ENCODE measurements around the gene RBFA.

RBFA gene

GRCh38 chr18:80034068-80034851 is at the start of gene RBFA:
Gene RBFA, plus strand, starts transcription at chr18:80034434. Its CDS starts 62 bp downstream, at chr18:80034496.
- Histone ChIP-seq H3K36me3 (ENCODE audit: control insufficient read depth, insufficient read depth, low read length) (no peaks in the 10 kb centered on the region), H3K27ac (peak within 1 kb of the TSS; percentile 74), H2AFZ (peak within 1 kb of the TSS; percentile 97), H3K27me3 (ENCODE audit: control insufficient read depth, insufficient read depth, low read length) (no peaks in the 10 kb centered on the region), H3K9ac (peak within 1 kb of the TSS; percentile 29), H3K4me1 (peaks cover 3% of the 10 kb centered on the region), H3K79me2 (peaks cover 2% of the 10 kb centered on the region), H3K4me2 (ENCODE audit: low read length) (peak within 1 kb of the TSS; percentile 90), H3K4me3 (ENCODE audit: low read depth, low read length) (peak within 1 kb of the TSS; percentile 85), H3K9me3 (ENCODE audit: control insufficient read depth, low read length) (no peaks in the 10 kb centered on the region)
- peak; percentile 62 for TF ChIP-seq CTCF (IDR thresholded peaks at IDR 0.05)

- Histone ChIP-seq H3K27me3 (ENCODE audit: control insufficient read depth, insufficient read depth, low read length) (no peaks in the 10 kb centered on the region), H3K4me1 (peaks cover 3% of the 10 kb centered on the region), H3K9me3 (ENCODE audit: control insufficient read depth, low read length) (no peaks in the 10 kb centered on the region), H2AFZ (no peak overlapping the region), H3K4me3 (ENCODE audit: low read depth, low read length) (no peak overlapping the region), H3K27ac (no peak overlapping the region), H3K79me2 (peaks cover 56% of the 10 kb centered on the region), H3K36me3 (ENCODE audit: control insufficient read depth, insufficient read depth, low read length) (no peaks in the 10 kb centered on the region), H3K9ac (no peak overlapping the region), H3K4me2 (ENCODE audit: low read length) (no peak overlapping the region)
- TF ChIP-seq CTCF (IDR thresholded peaks at IDR 0.05), result no peak
Measured at GRCh38 chr18:79985172-79985571, 49.1 kb upstream of the RBFA start.

- Histone ChIP-seq H3K4me1 (peaks cover 3% of the 10 kb centered on the region), H3K4me3 (ENCODE audit: low read depth, low read length) (no peak overlapping the region), H3K79me2 (peaks cover 46% of the 10 kb centered on the region), H3K27me3 (ENCODE audit: control insufficient read depth, insufficient read depth, low read length) (no peaks in the 10 kb centered on the region), H3K36me3 (ENCODE audit: control insufficient read depth, insufficient read depth, low read length) (no peaks in the 10 kb centered on the region), H3K27ac (no peak overlapping the region), H3K9me3 (ENCODE audit: control insufficient read depth, low read length) (no peaks in the 10 kb centered on the region), H3K4me2 (ENCODE audit: low read length) (peak overlapping the region; percentile 75), H2AFZ (no peak overlapping the region), H3K9ac (no peak overlapping the region)
- TF ChIP-seq CTCF (IDR thresholded peaks at IDR 0.05), result no peak
Measured at GRCh38 chr18:79986726-79987125, 47.5 kb upstream of the RBFA start.

- H3K4me2 ChIP-seq (ENCODE audit: low read length), result peak overlapping the region; percentile 75
- no peak overlapping the region for H3K9ac ChIP-seq
- no peak for TF ChIP-seq CTCF (IDR thresholded peaks at IDR 0.05)
- H3K4me1 ChIP-seq, result peaks cover 3% of the 10 kb centered on the region
- H3K36me3 ChIP-seq (ENCODE audit: control insufficient read depth, insufficient read depth, low read length), result no peaks in the 10 kb centered on the region
- no peaks in the 10 kb centered on the region for H3K27me3 ChIP-seq (ENCODE audit: control insufficient read depth, insufficient read depth, low read length)
- peak overlapping the region; percentile 84 for H2AFZ ChIP-seq
- peak overlapping the region; percentile 87 for H3K27ac ChIP-seq
- H3K4me3 ChIP-seq (ENCODE audit: low read depth, low read length), result peak overlapping the region; percentile 66
- no peaks in the 10 kb centered on the region for H3K9me3 ChIP-seq (ENCODE audit: control insufficient read depth, low read length)
- peaks cover 38% of the 10 kb centered on the region for H3K79me2 ChIP-seq
Measured at GRCh38 chr18:79987566-79987965, 46.7 kb upstream of the RBFA start.

- H2AFZ ChIP-seq, result peak overlapping the region; percentile 84
- H3K27me3 ChIP-seq (ENCODE audit: control insufficient read depth, insufficient read depth, low read length), result no peaks in the 10 kb centered on the region
- no peak overlapping the region for H3K9ac ChIP-seq
- H3K36me3 ChIP-seq (ENCODE audit: control insufficient read depth, insufficient read depth, low read length), result no peaks in the 10 kb centered on the region
- H3K27ac ChIP-seq, result peak overlapping the region; percentile 87
- H3K4me3 ChIP-seq (ENCODE audit: low read depth, low read length), result peak overlapping the region; percentile 66
- TF ChIP-seq CTCF (IDR thresholded peaks at IDR 0.05), result peak; percentile 13
- peaks cover 3% of the 10 kb centered on the region for H3K4me1 ChIP-seq
- peaks cover 33% of the 10 kb centered on the region for H3K79me2 ChIP-seq
- no peaks in the 10 kb centered on the region for H3K9me3 ChIP-seq (ENCODE audit: control insufficient read depth, low read length)
- peak overlapping the region; percentile 75 for H3K4me2 ChIP-seq (ENCODE audit: low read length)
Measured at GRCh38 chr18:79988071-79988450, 46.2 kb upstream of the RBFA start.

Measured in parathyroid adenoma (tissue), 2 donors.